HFFc6 (cell line): ENCODE results near the gene IL3RA. TPM values are rescaled to one million over a fixed set of nuclear protein-coding genes. Genes with fewer than 3 reads are reported as not detected.
A peak's percentile ranks its signal among the peaks of the same experiment; 100 is the strongest.

Experiments used
- DNase-seq: peaks from one replicate; pipeline ENCODE4 v3.0.0-alpha.2; 2018
- H3K27ac Mint-ChIP-seq: 2 replicates; pipeline ENCODE4 v1.8.0; 2020; ENCODE audit warnings: mild to moderate bottlenecking, mixed read lengths
- H3K27me3 Mint-ChIP-seq: 2 replicates; pipeline ENCODE4 v1.8.0; 2021; ENCODE audit warnings: mild to moderate bottlenecking, moderate library complexity, mixed read lengths; ENCODE audit not compliant: insufficient read depth
- H3K36me3 Mint-ChIP-seq: 2 replicates; pipeline ENCODE4 v1.8.0; 2021; ENCODE audit warnings: low read depth, mixed read lengths
- H3K4me1 Mint-ChIP-seq: 2 replicates; pipeline ENCODE4 v1.8.0; 2020; ENCODE audit warnings: low read depth, mixed read lengths
- H3K4me3 Mint-ChIP-seq: 2 replicates; pipeline ENCODE4 v1.8.0; 2020; ENCODE audit warnings: mild to moderate bottlenecking, moderate library complexity, mixed read lengths
- H3K9me3 Mint-ChIP-seq: 2 replicates; pipeline ENCODE4 v1.8.0; 2020; ENCODE audit warnings: mild to moderate bottlenecking, mixed read lengths
- total RNA-seq, 6 experiments: library from RNA; stranded (reverse); fragmentation: NEBNext Ultra II Directional; extraction: Animal tissue kit (Norgen Biotek cat#: 25700); gene quantifications; 2 replicates in 1 of 6; 3 replicates in 5 of 6; pipeline ENCODE4 v1.2.3, GENCODE V29; 2021
- TF ChIP-seq, protein P1 (sequence below): fragments of 200-600 bp; sonication (generic); IDR thresholded peaks from 2 replicates; pipeline ENCODE4 v1.5.0; 2021; ENCODE audit warnings: antibody characterized with exemption, mild to moderate bottlenecking

Gene IL3RA
- total RNA-seq, 6 experiments from 2014 or later, result 0.09 to 0.13 TPM; not detected in 4

DNA sequence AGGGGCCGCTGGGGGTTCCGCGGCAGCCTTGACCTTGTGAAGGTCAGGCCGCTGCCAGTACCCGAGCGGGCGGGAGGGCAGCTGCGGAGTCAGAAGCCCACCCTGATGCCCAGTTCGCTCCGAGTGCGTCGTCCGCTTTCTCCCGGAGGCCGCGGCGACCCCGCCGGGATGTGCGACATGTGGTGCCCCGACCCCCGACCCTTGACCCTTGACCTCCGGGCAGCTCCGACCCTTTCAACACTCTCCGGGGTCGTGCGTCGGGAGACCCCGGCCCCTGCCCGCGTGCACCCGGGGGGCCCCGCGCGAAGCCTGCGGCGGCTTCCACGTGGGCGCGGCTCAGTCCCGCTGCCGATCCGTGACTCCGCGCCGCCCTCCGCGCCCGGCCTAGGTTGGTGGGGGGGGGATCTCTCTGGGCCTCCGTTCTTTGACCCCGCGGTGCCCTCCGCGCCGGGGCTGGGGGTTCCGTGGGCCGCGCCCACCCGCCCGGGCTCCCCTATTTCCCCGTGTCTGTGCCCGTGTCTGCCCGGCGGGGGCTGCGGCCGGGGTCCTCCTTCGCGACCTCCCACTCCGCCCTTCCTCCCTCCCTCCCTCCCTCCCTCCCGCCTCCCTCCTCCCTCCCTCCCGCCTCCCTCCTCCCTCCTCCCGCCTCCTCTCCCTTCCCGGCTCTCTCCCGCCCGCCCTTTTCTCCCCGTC is 55.9 kb downstream of the IL3RA start:
- peaks cover 35% of the 10 kb centered on the region for H3K36me3 Mint-ChIP-seq

DNA sequence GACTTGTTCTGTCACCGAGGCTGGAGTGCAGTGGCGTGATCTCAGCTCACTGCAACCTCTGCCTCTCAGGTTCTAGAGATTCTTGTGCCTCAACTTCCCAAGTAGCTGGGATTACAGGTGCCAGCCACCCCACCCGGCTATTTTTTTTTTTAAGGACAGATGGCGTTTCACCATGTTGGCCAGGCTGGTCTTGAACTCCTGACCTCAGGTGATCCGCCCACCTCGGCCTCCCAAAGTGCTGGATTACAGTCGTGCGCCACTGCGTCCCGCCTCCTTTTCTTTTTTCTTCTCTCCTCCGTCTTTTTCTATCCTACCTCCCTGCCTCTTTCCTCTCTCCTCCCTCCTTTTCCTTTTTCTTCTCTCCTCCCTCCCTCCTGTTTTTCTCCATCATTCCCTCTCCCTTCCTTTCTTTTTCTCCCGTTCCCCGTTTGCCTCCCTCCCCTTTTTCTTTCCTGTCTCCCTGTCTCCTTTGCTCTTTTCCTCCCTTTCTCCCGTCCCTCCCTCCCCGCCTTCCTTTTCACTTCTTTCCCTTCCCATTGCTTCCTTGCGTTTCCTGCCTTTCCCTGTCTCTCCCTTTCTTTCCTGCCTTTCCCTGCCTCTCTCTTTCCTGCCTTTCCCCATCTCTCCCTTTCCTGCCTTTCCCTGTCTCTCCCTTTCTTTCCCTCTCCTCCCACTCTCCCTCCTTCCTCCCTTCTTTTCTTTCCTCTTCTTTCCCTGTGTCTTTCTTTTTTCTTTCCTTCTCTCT is 57.5 kb downstream of the IL3RA start:
- peaks cover 35% of the 10 kb centered on the region for H3K4me1 Mint-ChIP-seq
- no peaks in the 10 kb centered on the region for H3K9me3 Mint-ChIP-seq
- peak overlapping the region; percentile 95 for H3K4me3 Mint-ChIP-seq
- peaks cover 4% of the 10 kb centered on the region for H3K27me3 Mint-ChIP-seq
- no peak for DNase-seq
- H3K27ac Mint-ChIP-seq, result peak overlapping the region; percentile 93
- peaks cover 21% of the 10 kb centered on the region for H3K36me3 Mint-ChIP-seq
- TF ChIP-seq, protein P1, sequence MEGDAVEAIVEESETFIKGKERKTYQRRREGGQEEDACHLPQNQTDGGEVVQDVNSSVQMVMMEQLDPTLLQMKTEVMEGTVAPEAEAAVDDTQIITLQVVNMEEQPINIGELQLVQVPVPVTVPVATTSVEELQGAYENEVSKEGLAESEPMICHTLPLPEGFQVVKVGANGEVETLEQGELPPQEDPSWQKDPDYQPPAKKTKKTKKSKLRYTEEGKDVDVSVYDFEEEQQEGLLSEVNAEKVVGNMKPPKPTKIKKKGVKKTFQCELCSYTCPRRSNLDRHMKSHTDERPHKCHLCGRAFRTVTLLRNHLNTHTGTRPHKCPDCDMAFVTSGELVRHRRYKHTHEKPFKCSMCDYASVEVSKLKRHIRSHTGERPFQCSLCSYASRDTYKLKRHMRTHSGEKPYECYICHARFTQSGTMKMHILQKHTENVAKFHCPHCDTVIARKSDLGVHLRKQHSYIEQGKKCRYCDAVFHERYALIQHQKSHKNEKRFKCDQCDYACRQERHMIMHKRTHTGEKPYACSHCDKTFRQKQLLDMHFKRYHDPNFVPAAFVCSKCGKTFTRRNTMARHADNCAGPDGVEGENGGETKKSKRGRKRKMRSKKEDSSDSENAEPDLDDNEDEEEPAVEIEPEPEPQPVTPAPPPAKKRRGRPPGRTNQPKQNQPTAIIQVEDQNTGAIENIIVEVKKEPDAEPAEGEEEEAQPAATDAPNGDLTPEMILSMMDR, result no peak

More for the DNA sequence above, 55.9 kb downstream of the IL3RA start:
- Mint-ChIP-seq H3K27me3 (peaks cover 5% of the 10 kb centered on the region), H3K9me3 (no peaks in the 10 kb centered on the region), H3K4me3 (peak overlapping the region; percentile 95), H3K4me1 (peaks cover 48% of the 10 kb centered on the region), H3K27ac (peak overlapping the region; percentile 93)
- peak; percentile 37 for DNase-seq
- TF ChIP-seq, protein P1, result no peak

DNA sequence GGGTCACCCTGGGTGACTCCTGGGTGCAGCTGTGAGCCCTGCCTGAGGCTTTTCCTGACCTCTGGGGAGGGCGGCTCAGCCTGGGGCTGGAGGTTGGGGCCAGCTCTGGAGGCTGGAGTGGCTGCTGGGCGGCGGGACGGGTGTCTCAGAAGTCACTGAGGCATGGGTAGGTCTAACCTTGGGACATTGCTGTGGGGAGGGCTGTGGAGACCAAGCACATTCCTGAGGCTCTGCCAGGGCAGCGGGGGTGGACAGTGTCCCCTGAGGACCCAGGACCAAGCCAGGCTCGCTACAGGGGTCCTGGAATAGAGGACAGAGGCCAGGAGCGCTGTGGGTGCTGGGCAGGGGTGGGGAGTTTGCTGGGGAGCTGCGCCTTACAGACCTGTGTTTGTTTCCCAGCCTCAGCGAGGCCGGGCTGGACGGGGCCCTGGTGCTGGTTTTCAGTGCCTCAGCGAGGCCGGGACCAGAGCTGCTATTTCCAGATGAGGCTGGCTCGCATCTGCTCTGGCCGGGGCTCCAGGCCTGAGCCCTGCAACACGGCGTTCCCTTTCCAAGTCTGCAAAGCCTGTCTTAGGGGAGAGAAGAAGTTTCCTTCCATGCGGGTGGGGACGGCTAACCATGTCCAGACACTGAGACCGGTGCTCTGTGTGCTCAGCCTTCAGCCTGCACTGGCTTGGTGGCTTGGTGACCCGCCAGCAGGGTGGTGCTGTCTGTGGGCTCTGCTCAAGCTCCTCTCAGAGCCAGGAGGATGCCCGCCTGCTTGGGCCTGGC is 58.3 kb downstream of the IL3RA start:
- Mint-ChIP-seq H3K4me3 (peak overlapping the region; percentile 95), H3K27ac (peak overlapping the region; percentile 93), H3K27me3 (peaks cover 4% of the 10 kb centered on the region), H3K36me3 (peaks cover 18% of the 10 kb centered on the region), H3K4me1 (peaks cover 35% of the 10 kb centered on the region), H3K9me3 (no peaks in the 10 kb centered on the region)
- DNase-seq, result no peak
- TF ChIP-seq, protein P1, result no peak

DNA sequence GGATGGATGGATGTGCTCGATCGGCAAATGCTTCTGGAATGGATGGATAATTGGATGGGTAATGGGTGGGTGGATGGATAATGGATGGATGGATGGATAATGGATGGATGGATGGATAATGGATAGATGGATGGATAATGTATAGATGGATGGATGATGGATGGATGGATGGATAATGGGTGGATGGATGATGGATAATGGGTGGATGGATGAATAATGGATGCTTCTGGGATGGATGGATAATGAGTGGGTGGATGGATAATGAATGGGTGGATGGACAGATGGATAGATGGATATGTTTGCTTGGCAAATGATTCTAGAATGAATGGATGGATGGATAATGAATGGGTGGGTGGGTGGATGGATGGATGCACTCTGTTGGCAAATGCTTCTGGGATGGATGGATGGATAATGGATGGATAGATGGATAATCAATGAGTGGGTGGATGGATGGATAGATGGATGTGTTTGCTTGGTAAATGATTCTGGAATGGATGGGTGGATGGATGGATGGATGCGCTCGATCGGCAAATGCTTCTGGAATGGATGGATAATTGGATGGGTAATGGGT is 59.1 kb downstream of the IL3RA start:
- peaks cover 4% of the 10 kb centered on the region for H3K27me3 Mint-ChIP-seq
- DNase-seq, result no peak
- H3K4me3 Mint-ChIP-seq, result peak overlapping the region; percentile 44
- TF ChIP-seq, protein P1, result no peak
- peaks cover 18% of the 10 kb centered on the region for H3K36me3 Mint-ChIP-seq
- H3K4me1 Mint-ChIP-seq, result peaks cover 35% of the 10 kb centered on the region
- H3K9me3 Mint-ChIP-seq, result no peaks in the 10 kb centered on the region
- peak overlapping the region; percentile 20; the same call in 1 of the 2 replicates for H3K27ac Mint-ChIP-seq

DNA sequence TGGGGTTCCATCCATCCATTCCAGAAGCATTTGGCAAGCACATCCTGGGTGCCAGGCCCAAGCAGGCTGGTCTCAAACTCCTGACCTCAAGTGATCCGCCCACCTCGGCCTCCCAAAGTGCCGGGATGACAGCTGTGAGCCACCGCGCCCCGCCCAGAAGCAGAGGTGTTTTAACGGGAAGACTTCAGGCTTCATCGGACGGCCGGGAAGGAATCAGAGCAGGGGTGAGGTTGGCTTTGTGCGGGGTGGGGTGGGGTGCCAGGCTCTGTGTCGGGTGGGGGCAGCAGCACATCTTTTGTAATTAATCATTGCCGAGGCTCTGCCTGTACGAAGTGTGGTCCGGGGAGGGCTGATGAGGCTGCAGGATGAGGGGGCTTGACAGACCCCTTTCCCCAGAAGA is 60.4 kb downstream of the IL3RA start:
- no peak overlapping the region for H3K27ac Mint-ChIP-seq
- no peak for DNase-seq
- H3K9me3 Mint-ChIP-seq, result no peaks in the 10 kb centered on the region
- H3K4me3 Mint-ChIP-seq, result no peak overlapping the region
- TF ChIP-seq, protein P1, result no peak
- peaks cover 3% of the 10 kb centered on the region for H3K27me3 Mint-ChIP-seq
- H3K36me3 Mint-ChIP-seq, result peaks cover 13% of the 10 kb centered on the region
- H3K4me1 Mint-ChIP-seq, result peaks cover 29% of the 10 kb centered on the region
